GM11168 (cell line): ENCODE results near the gene PLA2G1B.
"Not testable (repeated sequence)": the region's sequence is repeated elsewhere in the genome, so short reads cannot be mapped to it uniquely, and the experiment has no call there.

Source experiments
- in situ Hi-C: fragments of 300-500 bp; cut with MboI; formaldehyde crosslinking; loops from one replicate; pipeline ENCODE4 v1.12.0; 2022; ENCODE audit warnings: low sequenced_read_pairs; ENCODE audit not compliant: unreplicated experiment

The PLA2G1B gene

GRCh38 chr12:120361506-120362208, 34.1 kb upstream of the PLA2G1B start:
- in situ Hi-C loops = no loop called here

GRCh38 chr12:120359128-120359527, 31.5 kb upstream of the PLA2G1B start:
- in situ Hi-C loops = no loop called here

GRCh38 chr12:120358412-120359100, 31.0 kb upstream of the PLA2G1B start:
- in situ Hi-C loops = no loop called here

GRCh38 chr12:120357104-120357503, 29.5 kb upstream of the PLA2G1B start:
- in situ Hi-C loops = no loop called here

- in situ Hi-C loops = no loop called here
Measured at GRCh38 chr12:120356567-120357030, 29.0 kb upstream of the PLA2G1B start.

- in situ Hi-C loops = no loop called here
Measured at GRCh38 chr12:120353556-120354317, 26.2 kb upstream of the PLA2G1B start.

GRCh38 chr12:120353136-120353535, 25.6 kb upstream of the PLA2G1B start:
- in situ Hi-C loops = no loop called here

GRCh38 chr12:120352117-120352516, 24.5 kb upstream of the PLA2G1B start:
- in situ Hi-C loops = no loop called here

- in situ Hi-C loops = no loop called here
Measured at GRCh38 chr12:120350576-120351350, 23.2 kb upstream of the PLA2G1B start.

- in situ Hi-C loops = no loop called here
Measured at GRCh38 chr12:120347766-120348165, 20.2 kb upstream of the PLA2G1B start.

- in situ Hi-C loops = no loop called here
Measured at GRCh38 chr12:120346681-120347080, 19.1 kb upstream of the PLA2G1B start.

GRCh38 chr12:120346031-120346430, 18.5 kb upstream of the PLA2G1B start:
- in situ Hi-C loops = no loop called here

- in situ Hi-C loops = no loop called here
Measured at GRCh38 chr12:120343692-120344091, 16.1 kb upstream of the PLA2G1B start.

- in situ Hi-C loops = no loop called here
Measured at GRCh38 chr12:120343039-120343537, 15.5 kb upstream of the PLA2G1B start.

GRCh38 chr12:120342175-120343038, 14.8 kb upstream of the PLA2G1B start:
- in situ Hi-C loops = no loop called here

- in situ Hi-C loops = no loop called here
Measured at GRCh38 chr12:120339256-120339655, 11.7 kb upstream of the PLA2G1B start.

- in situ Hi-C loops = no loop called here
Measured at GRCh38 chr12:120337730-120338129, 10.2 kb upstream of the PLA2G1B start.

GRCh38 chr12:120336392-120336791, 8.8 kb upstream of the PLA2G1B start:
- in situ Hi-C loops = not testable (repeated sequence)

- in situ Hi-C loops = not testable (repeated sequence)
Measured at GRCh38 chr12:120335447-120335846, 7.9 kb upstream of the PLA2G1B start.
